GM13977 (cell line): Measurements from ENCODE around the gene FGFBP3.

Experiments used
- DNase-seq: peaks from one replicate; pipeline ENCODE4 v3.0.0; 2012; ENCODE audit warnings: low spot score
- in situ Hi-C: fragments of 300-500 bp; cut with MboI; formaldehyde crosslinking; loops from one replicate; pipeline ENCODE4 v1.12.0; 2022; ENCODE audit warnings: low sequenced_read_pairs, low pct_unique_long_range_greater_than_20kb, mixed read lengths, inconsistent platforms; ENCODE audit not compliant: unreplicated experiment
- TF ChIP-seq, protein P1 (sequence below): IDR thresholded peaks from 2 replicates; pipeline ENCODE4 v1.5.1; 2012; ENCODE audit warnings: mild to moderate bottlenecking, control low read depth; ENCODE audit not compliant: insufficient read depth; ENCODE audit errors: extremely low read depth, missing control alignments

The FGFBP3 gene

DNA sequence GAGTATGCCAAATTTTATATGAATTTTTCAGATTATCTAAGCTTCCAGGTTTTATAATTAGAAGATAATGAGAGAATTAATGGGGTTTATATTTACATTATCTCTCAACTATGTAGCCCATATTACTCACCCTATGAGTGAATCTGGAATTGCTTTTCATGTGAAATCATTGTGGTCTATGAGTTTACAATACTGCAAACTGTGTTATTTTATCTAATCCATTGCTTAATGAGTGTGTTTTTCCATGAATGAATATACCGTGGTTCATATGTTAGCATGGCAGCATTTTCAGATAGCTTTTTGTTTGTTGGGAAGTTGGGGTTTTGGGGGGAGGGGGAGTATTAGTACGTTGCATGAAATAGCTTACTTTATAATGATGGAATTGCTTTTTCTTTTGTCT, 44.5 kb downstream of the FGFBP3 start:
- in situ Hi-C loops, result no loop called here
- TF ChIP-seq, protein P1, sequence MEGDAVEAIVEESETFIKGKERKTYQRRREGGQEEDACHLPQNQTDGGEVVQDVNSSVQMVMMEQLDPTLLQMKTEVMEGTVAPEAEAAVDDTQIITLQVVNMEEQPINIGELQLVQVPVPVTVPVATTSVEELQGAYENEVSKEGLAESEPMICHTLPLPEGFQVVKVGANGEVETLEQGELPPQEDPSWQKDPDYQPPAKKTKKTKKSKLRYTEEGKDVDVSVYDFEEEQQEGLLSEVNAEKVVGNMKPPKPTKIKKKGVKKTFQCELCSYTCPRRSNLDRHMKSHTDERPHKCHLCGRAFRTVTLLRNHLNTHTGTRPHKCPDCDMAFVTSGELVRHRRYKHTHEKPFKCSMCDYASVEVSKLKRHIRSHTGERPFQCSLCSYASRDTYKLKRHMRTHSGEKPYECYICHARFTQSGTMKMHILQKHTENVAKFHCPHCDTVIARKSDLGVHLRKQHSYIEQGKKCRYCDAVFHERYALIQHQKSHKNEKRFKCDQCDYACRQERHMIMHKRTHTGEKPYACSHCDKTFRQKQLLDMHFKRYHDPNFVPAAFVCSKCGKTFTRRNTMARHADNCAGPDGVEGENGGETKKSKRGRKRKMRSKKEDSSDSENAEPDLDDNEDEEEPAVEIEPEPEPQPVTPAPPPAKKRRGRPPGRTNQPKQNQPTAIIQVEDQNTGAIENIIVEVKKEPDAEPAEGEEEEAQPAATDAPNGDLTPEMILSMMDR, result no peak
- no peak for DNase-seq

- in situ Hi-C loops, result no loop called here
- DNase-seq, result no peak
- TF ChIP-seq, protein P1, result no peak
Measured at GRCh38 chr10:91864099-91864498, 45.2 kb downstream of the FGFBP3 start.

DNA sequence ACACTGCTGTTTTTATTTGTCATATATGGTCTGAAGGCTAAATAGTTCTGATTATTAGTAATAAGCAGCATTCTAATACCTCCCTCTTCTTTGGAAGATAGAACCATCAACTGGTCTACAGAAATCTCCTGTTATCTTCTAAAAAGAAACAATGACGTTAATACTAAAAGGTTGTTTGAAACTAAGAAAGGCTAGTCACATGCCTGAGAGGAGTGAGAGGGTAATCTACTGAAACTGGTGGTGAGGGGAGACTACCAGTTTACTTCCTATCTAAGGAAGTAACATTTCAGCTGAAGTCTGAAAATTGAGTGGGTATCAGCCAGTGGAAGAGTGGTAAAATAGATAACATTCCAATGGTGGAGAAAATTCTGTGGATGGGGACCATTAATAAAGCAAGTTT, 48.4 kb downstream of the FGFBP3 start:
- in situ Hi-C loops, result no loop called here
- TF ChIP-seq, protein P1, result no peak
- no peak for DNase-seq

DNA sequence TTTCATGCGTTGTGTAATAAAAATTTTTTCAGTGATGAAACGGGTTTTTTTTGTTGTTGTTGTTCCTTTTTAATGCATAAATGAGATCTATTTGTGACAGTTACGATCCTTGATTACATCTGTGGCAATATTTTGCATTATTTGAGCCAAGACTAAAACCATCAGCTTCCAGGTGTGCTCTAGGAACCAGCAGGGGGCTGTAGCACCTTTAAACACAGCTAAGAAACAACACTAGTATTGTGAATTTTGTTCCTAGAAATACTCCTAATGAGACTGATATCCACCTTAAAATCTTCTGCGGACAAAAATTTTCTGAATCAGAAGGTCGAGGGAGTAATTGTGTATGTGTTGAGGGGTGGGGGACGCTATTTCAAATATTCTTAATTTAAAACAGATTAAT, 52.6 kb downstream of the FGFBP3 start:
- no peak for DNase-seq
- in situ Hi-C loops, result no loop called here
- TF ChIP-seq, protein P1, result peak; percentile 40
